Measurements from ENCODE around the gene BCL2L1.

DNA sequence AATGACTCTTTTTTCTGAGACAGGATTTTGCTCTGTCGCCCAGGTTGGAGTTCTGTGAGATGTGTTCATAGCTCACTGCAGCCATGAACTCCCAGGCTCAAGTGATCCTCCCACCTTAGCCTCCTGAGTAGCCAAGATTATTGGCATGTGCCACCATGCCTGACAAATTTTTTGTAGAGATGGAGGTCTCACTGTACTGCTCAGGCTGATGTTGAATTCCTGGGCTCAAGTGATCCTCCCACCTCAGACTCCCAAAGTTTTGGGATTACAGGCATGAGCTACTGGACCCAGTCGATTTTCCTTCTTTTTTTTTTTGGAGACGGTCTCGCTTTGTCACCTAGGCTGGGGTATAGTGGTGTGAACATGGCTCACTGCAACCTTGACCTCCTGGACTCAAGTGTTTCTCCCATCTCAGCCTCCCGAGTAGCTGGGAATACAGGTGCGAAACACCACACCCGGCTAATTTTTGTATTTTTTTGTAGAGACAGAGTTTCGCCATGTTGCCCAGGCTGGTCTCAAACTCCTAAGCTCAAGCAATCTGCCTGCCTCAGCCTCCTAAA lies 24.3 kb downstream of the BCL2L1 start:
- TF ChIP-seq POLR2A (IDR thresholded peaks at IDR 0.05), result no peak
- TF ChIP-seq, protein P1, sequence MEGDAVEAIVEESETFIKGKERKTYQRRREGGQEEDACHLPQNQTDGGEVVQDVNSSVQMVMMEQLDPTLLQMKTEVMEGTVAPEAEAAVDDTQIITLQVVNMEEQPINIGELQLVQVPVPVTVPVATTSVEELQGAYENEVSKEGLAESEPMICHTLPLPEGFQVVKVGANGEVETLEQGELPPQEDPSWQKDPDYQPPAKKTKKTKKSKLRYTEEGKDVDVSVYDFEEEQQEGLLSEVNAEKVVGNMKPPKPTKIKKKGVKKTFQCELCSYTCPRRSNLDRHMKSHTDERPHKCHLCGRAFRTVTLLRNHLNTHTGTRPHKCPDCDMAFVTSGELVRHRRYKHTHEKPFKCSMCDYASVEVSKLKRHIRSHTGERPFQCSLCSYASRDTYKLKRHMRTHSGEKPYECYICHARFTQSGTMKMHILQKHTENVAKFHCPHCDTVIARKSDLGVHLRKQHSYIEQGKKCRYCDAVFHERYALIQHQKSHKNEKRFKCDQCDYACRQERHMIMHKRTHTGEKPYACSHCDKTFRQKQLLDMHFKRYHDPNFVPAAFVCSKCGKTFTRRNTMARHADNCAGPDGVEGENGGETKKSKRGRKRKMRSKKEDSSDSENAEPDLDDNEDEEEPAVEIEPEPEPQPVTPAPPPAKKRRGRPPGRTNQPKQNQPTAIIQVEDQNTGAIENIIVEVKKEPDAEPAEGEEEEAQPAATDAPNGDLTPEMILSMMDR (IDR thresholded peaks at IDR 0.05), result no peak

Measured in tibial nerve (tissue), 3 donors.